Measurements from ENCODE around the gene SLC1A5. TPM values are rescaled to one million over a fixed set of nuclear protein-coding genes. Genes with fewer than 3 reads are reported as not detected.
A peak's percentile ranks its signal among the peaks of the same experiment; 100 is the strongest.

SLC1A5 gene
- total and polyA plus RNA-seq, 2 donors, result 22.5 to 32.2 TPM

DNA sequence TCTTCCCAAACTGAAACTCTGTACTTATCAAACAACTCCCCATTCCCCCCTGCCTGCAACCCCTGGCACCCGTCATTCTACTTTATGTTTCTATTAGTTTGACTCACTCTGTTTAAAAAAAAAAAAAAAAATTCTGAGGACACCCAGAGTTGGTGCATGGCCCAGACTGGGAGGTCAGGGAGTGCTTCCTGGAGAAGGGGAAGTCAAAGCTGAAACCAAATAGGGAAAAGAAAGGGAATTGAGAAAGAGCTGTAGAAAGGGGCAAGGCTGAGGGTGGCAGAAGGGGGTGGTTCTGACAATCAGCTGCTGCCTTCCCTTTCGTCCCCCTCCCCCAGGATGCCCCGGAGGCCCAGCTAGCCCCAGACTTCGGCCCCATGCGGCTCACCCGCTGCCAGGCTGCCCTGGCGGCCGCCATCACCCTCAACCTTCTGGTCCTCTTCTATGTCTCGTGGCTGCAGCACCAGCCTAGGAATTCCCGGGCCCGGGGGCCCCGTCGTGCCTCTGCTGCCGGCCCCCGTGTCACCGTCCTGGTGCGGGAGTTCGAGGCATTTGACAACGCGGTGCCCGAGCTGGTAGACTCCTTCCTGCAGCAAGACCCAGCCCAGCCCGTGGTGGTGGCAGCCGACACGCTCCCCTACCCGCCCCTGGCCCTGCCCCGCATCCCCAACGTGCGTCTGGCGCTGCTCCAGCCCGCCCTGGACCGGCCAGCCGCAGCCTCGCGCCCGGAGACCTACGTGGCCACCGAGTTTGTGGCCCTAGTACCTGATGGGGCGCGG lies 33.1 kb downstream of the SLC1A5 start:
- no peak for DNase-seq (ENCODE audit: low read depth in 6 of 9, low spot score in 9 of 9)
- no peak overlapping the region for H3K27ac ChIP-seq (ENCODE audit: low read depth in 1 of 2, low read length in 1 of 2)
- no peak overlapping the region for H3K4me3 ChIP-seq (ENCODE audit: low read length in 2 of 2)

GRCh38 chr19:46753420-46754155 lies 34.8 kb downstream of the SLC1A5 start:
- no peak overlapping the region for H3K27ac ChIP-seq (ENCODE audit: low read depth in 1 of 2, low read length in 1 of 2)
- H3K27me3 ChIP-seq (ENCODE audit: control insufficient read depth in 2 of 2, insufficient read depth in 1 of 2, low read length in 1 of 2), result no peaks in the 10 kb centered on the region
- DNase-seq (ENCODE audit: low read depth in 6 of 9, low spot score in 9 of 9), result peak in 8 of 9 donors; percentile 44 to 88 (median 73)
- H3K4me3 ChIP-seq (ENCODE audit: low read length in 2 of 2), result no peak overlapping the region
- H3K36me3 ChIP-seq (ENCODE audit: control insufficient read depth in 2 of 2, insufficient read depth in 2 of 2, low read length in 1 of 2), result peaks cover 20 to 24% of the 10 kb centered on the region in 2 donors
- no peaks in the 10 kb centered on the region for H3K9me3 ChIP-seq (ENCODE audit: control insufficient read depth in 2 of 2, insufficient read depth in 1 of 2, low read length in 1 of 2)
- peaks cover 0 to 16% of the 10 kb centered on the region in 2 donors for H3K4me1 ChIP-seq (ENCODE audit: control insufficient read depth in 2 of 2, insufficient read depth in 2 of 2, low read length in 2 of 2)
- WGBS, result 22% methylated on average over 4 of the region's 4 CpGs

More for the DNA sequence above, 33.1 kb downstream of the SLC1A5 start:
- H3K9me3 ChIP-seq (ENCODE audit: control insufficient read depth in 2 of 2, insufficient read depth in 1 of 2, low read length in 1 of 2), result no peaks in the 10 kb centered on the region
- H3K27me3 ChIP-seq (ENCODE audit: control insufficient read depth in 2 of 2, insufficient read depth in 1 of 2, low read length in 1 of 2), result no peaks in the 10 kb centered on the region
- WGBS, result 97% methylated on average over 39 of the region's 39 CpGs
- peaks cover 0 to 16% of the 10 kb centered on the region in 2 donors for H3K4me1 ChIP-seq (ENCODE audit: control insufficient read depth in 2 of 2, insufficient read depth in 2 of 2, low read length in 2 of 2)
- H3K36me3 ChIP-seq (ENCODE audit: control insufficient read depth in 2 of 2, insufficient read depth in 2 of 2, low read length in 1 of 2), result peaks cover 17 to 19% of the 10 kb centered on the region in 2 donors

DNA sequence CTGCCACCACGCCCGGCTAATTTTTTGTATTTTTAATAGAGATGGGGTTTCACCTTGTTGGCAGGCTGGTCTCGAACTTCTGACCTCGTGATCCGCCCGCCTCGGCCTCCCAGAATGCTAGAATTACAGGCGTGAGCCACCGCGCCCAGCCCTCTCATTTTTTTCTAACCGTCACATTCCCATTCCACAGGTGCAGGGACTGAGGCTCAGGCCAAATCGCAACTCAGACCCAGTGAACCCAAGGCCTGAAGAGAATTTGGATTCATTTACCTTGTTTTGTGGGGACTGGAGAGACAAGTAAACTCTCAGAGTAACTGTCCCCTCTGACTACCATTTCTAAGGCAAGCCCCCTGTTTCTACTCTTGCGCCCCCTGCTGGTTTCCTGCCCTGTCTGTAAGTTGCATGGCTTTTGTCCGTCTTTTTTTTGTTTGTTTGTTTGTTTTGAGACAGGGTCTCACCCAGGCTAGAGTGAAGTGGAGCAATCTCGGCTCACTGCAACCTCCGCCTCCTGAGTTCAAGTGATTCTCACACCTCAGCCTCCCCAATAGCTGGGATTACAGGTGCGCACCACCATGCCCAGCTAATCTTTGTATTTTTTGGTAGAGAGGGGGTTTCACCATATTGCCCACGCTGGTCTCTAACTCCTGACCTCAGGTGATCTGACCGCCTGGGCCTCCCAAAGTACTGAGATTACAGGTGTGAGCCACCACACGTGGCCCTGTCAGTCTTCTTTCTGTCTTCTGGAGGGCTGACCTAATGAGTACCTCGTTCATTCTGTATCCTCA lies 39.9 kb downstream of the SLC1A5 start:
- Histone ChIP-seq H3K4me3 (ENCODE audit: low read length in 2 of 2) (no peak overlapping the region), H3K27me3 (ENCODE audit: control insufficient read depth in 2 of 2, insufficient read depth in 1 of 2, low read length in 1 of 2) (no peaks in the 10 kb centered on the region), H3K36me3 (ENCODE audit: control insufficient read depth in 2 of 2, insufficient read depth in 2 of 2, low read length in 1 of 2) (peaks cover 9 to 11% of the 10 kb centered on the region in 2 donors), H3K27ac (ENCODE audit: low read depth in 1 of 2, low read length in 1 of 2) (no peak overlapping the region), H3K4me1 (ENCODE audit: control insufficient read depth in 2 of 2, insufficient read depth in 2 of 2, low read length in 2 of 2) (peaks cover 23 to 36% of the 10 kb centered on the region in 2 donors), H3K9me3 (ENCODE audit: control insufficient read depth in 2 of 2, insufficient read depth in 1 of 2, low read length in 1 of 2) (no peaks in the 10 kb centered on the region)
- peak in 4 of 9 donors; percentile 52 to 75 (median 60) for DNase-seq (ENCODE audit: low read depth in 6 of 9, low spot score in 9 of 9)
- 95% methylated on average over 21 of the region's 21 CpGs for WGBS

- WGBS, result under 1% methylated on average over 74 of the region's 74 CpGs
- DNase-seq (ENCODE audit: low read depth in 6 of 9, low spot score in 9 of 9), result peak in 5 of 9 donors; percentile 50 to 76 (median 69)
- Histone ChIP-seq H3K27me3 (ENCODE audit: control insufficient read depth in 2 of 2, insufficient read depth in 1 of 2, low read length in 1 of 2) (no peaks in the 10 kb centered on the region), H3K27ac (ENCODE audit: low read depth in 1 of 2, low read length in 1 of 2) (peak within 1 kb of the TSS; percentile 68 to 78), H3K9me3 (ENCODE audit: control insufficient read depth in 2 of 2, insufficient read depth in 1 of 2, low read length in 1 of 2) (no peaks in the 10 kb centered on the region), H3K4me3 (ENCODE audit: low read length in 2 of 2) (peak within 1 kb of the TSS; percentile 88 to 100), H3K4me1 (ENCODE audit: control insufficient read depth in 2 of 2, insufficient read depth in 2 of 2, low read length in 2 of 2) (peaks cover 23 to 36% of the 10 kb centered on the region in 2 donors), H3K36me3 (ENCODE audit: control insufficient read depth in 2 of 2, insufficient read depth in 2 of 2, low read length in 1 of 2) (peaks cover 15 to 18% of the 10 kb centered on the region in 2 donors)
Measured at GRCh38 chr19:46746281-46747057, 41.9 kb downstream of the SLC1A5 start, which contains the start of gene STRN4. Gene STRN4 (minus strand): TSS chr19:46746450. CDS start chr19:46746430, 20 bp downstream.

- H3K4me3 ChIP-seq (ENCODE audit: low read length in 2 of 2), result peak within 1 kb of the TSS; percentile 88 to 100
- under 1% methylated on average over 68 of the region's 68 CpGs for WGBS
- peaks cover 23 to 36% of the 10 kb centered on the region in 2 donors for H3K4me1 ChIP-seq (ENCODE audit: control insufficient read depth in 2 of 2, insufficient read depth in 2 of 2, low read length in 2 of 2)
- H3K9me3 ChIP-seq (ENCODE audit: control insufficient read depth in 2 of 2, insufficient read depth in 1 of 2, low read length in 1 of 2), result no peaks in the 10 kb centered on the region
- H3K36me3 ChIP-seq (ENCODE audit: control insufficient read depth in 2 of 2, insufficient read depth in 2 of 2, low read length in 1 of 2), result peaks cover 20 to 23% of the 10 kb centered on the region in 2 donors
- DNase-seq (ENCODE audit: low read depth in 6 of 9, low spot score in 9 of 9), result peak in 1 of 9 donors; percentile 52
- peak within 1 kb of the TSS; percentile 68 to 78 for H3K27ac ChIP-seq (ENCODE audit: low read depth in 1 of 2, low read length in 1 of 2)
- H3K27me3 ChIP-seq (ENCODE audit: control insufficient read depth in 2 of 2, insufficient read depth in 1 of 2, low read length in 1 of 2), result no peaks in the 10 kb centered on the region
Measured at GRCh38 chr19:46745521-46746280, 42.7 kb downstream of the SLC1A5 start, which contains the start of gene FKRP. Gene FKRP (plus strand): TSS chr19:46746057. CDS start chr19:46755451, 9,394 bp downstream.

- H3K9me3 ChIP-seq (ENCODE audit: control insufficient read depth in 2 of 2, insufficient read depth in 1 of 2, low read length in 1 of 2), result no peaks in the 10 kb centered on the region
- H3K4me3 ChIP-seq (ENCODE audit: low read length in 2 of 2), result peak overlapping the region; percentile 88 to 100
- no peak overlapping the region for H3K27ac ChIP-seq (ENCODE audit: low read depth in 1 of 2, low read length in 1 of 2)
- peaks cover 19 to 25% of the 10 kb centered on the region in 2 donors for H3K36me3 ChIP-seq (ENCODE audit: control insufficient read depth in 2 of 2, insufficient read depth in 2 of 2, low read length in 1 of 2)
- WGBS, result 41% methylated on average over 8 of the region's 8 CpGs
- H3K4me1 ChIP-seq (ENCODE audit: control insufficient read depth in 2 of 2, insufficient read depth in 2 of 2, low read length in 2 of 2), result peaks cover 23 to 36% of the 10 kb centered on the region in 2 donors
- no peaks in the 10 kb centered on the region for H3K27me3 ChIP-seq (ENCODE audit: control insufficient read depth in 2 of 2, insufficient read depth in 1 of 2, low read length in 1 of 2)
- DNase-seq (ENCODE audit: low read depth in 6 of 9, low spot score in 9 of 9), result no peak
Measured at GRCh38 chr19:46745030-46745429, 43.4 kb downstream of the SLC1A5 start.

DNA sequence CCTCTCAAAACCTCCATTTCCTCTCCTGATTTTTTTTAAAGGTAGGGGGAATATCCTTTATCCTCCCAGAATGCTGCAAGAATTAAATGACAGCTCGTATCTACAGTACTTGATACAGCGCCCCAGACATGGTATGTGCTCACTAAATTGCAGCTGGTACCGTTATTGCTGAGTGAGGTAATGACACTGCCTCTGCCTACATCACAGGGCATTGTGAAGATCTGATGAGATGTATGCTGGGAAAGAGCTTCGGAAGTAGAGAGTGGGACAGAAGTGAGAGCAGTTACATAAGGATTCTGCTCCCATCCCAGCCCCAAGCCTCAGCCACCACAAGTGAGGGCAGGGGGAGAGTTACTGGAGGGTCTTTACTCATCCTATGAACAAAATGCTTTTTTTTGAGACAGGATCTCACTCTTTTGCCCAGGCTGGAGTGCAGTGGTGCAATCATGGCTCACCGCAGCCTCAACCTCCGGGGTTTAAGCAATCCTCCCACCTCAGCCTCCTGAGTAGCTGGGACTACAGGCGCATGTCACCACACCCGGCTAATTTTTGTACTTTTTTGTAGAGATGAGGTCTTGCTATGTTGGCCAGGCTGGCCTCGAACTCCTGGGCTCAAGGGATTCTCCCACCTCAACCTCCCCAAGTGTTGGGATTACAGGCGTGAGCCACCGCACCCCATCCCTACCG lies 44.2 kb downstream of the SLC1A5 start:
- Histone ChIP-seq H3K36me3 (ENCODE audit: control insufficient read depth in 2 of 2, insufficient read depth in 2 of 2, low read length in 1 of 2) (peaks cover 24 to 33% of the 10 kb centered on the region in 2 donors), H3K27ac (ENCODE audit: low read depth in 1 of 2, low read length in 1 of 2) (no peak overlapping the region), H3K4me1 (ENCODE audit: control insufficient read depth in 2 of 2, insufficient read depth in 2 of 2, low read length in 2 of 2) (peaks cover 23 to 36% of the 10 kb centered on the region in 2 donors), H3K4me3 (ENCODE audit: low read length in 2 of 2) (no peak overlapping the region), H3K9me3 (ENCODE audit: control insufficient read depth in 2 of 2, insufficient read depth in 1 of 2, low read length in 1 of 2) (no peaks in the 10 kb centered on the region), H3K27me3 (ENCODE audit: control insufficient read depth in 2 of 2, insufficient read depth in 1 of 2, low read length in 1 of 2) (no peaks in the 10 kb centered on the region)
- 94% methylated on average over 12 of the region's 12 CpGs for WGBS
- no peak for DNase-seq (ENCODE audit: low read depth in 6 of 9, low spot score in 9 of 9)

All from thymus (tissue), 11 donors.